Measurements from ENCODE around the gene PPP6R2. TPM values are rescaled to one million over a fixed set of nuclear protein-coding genes. Genes with fewer than 3 reads are reported as not detected.

Gene PPP6R2
- total and polyA plus RNA-seq, 2 of the 8 experiments (the other 6 are each of a cell fraction or from before 2014, with no cell fraction given): 25.0 to 32.2 TPM

DNA sequence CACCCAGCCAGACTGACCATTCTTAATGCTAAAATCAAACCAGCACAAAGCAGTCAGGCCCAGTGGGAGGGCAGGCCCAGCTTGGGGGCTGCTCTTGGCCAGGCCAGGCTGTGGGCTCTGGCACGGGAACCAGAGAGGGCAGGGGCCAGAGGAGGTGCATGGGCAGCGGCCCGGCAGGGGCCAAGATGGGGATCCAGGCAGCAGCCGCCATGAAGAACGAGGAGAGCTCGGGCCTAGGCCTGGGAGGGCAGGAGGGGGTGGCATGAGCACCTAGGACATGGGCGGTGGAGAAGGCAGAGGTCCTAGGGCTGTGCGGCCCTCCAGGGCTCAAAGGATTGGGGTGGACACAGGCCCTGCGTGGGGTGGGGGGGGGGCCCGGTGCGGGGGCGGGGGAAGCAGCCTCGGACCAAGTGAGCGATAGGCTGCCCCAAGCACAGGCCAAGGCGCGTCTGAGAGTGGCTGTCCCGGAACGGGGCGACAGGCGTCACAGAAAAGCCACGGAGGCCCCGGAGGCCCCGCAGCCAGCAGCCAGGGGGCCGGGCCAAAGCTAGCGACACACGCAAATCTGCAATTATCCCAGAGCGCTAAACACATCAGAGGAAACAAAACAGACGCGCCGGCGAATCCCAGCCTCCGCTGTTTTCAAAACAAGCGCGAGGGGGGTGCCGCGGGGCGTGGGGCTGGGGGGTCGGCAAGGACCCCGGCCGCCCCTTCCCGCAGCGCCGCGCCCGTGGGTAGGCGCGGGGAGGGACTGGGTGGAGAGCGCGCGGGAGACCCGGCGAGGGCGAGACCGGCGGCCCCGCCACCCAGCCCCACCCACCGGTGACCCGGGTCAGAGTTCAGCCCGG, 44.0 kb upstream of the PPP6R2 start:
- FAIRE-seq: no peak
- peaks cover 0 to 35% (median 20%) of the 10 kb centered on the region in 4 experiments; a peak in 6 of 7 replicates for H3K4me1 ChIP-seq (replicated peaks in 1 of 4; ENCODE audit: control insufficient read depth in 3 of 4, insufficient read depth in 4 of 4, low read length in 3 of 4)

More for the DNA sequence above, 44.0 kb upstream of the PPP6R2 start:
- TF ChIP-seq SP2 (IDR thresholded peaks at IDR 0.05; ENCODE audit: low read length): no peak
- no peak for TF ChIP-seq HDAC2 (IDR thresholded peaks at IDR 0.05; ENCODE audit: borderline replicate concordance in 1 of 2, low read depth in 2 of 2, low read length in 2 of 2)
- no peak for TF ChIP-seq ASH2L (IDR thresholded peaks at IDR 0.05; ENCODE audit: low read length)
- TF ChIP-seq USF2 (IDR thresholded peaks at IDR 0.05; ENCODE audit: low read length): no peak
- Histone ChIP-seq H3K4me3 (ENCODE audit: extremely low read depth in 1 of 4, insufficient read depth in 2 of 4, low read depth in 3 of 4, low read length in 4 of 4) (peak overlapping the region; percentile 30 to 68 (median 34)), H3K27ac (ENCODE audit: low read depth, low read length) (no peak overlapping the region), H3K9me3 (ENCODE audit: insufficient read depth in 2 of 2, low read depth in 1 of 2, low read length in 1 of 2) (no peaks in the 10 kb centered on the region), H3K79me2 (ENCODE audit: control insufficient read depth in 1 of 2, insufficient read depth in 2 of 2, low read length in 2 of 2) (peaks cover 0 to 32% of the 10 kb centered on the region in 2 experiments; a peak in 3 of 4 replicates), H4K8ac (ENCODE audit: extremely low read depth, insufficient read depth, low read length) (no peak overlapping the region), H3K4me2 (ENCODE audit: insufficient read depth in 1 of 2, low read depth in 2 of 2, low read length in 2 of 2) (peak overlapping the region; percentile 53 to 77), H3K23me2 (ENCODE audit: low read depth, low read length) (peaks cover 9% of the 10 kb centered on the region; the same call in 1 of the 2 replicates), H4K91ac (replicated peaks; ENCODE audit: insufficient read length, low read length) (no peak overlapping the region), H2BK12ac (ENCODE audit: low read depth, low read length) (no peak overlapping the region), H2AFZ (ENCODE audit: low read length) (no peak overlapping the region), H2AK5ac (ENCODE audit: low read depth, low read length) (no peak overlapping the region), H3K4ac (replicated peaks; ENCODE audit: insufficient read length, low read depth, low read length) (no peak overlapping the region), H3K27me3 (replicated peaks in 1 of 4; ENCODE audit: control insufficient read depth in 3 of 4, extremely low read depth in 1 of 4, insufficient read depth in 3 of 4, low read length in 3 of 4) (no peaks in the 10 kb centered on the region; a peak in 2 of 7 replicates), H3K36me3 (ENCODE audit: control insufficient read depth in 2 of 4, insufficient read depth in 4 of 4, low read length in 3 of 4) (no peaks in the 10 kb centered on the region), H3K14ac (ENCODE audit: insufficient read length) (no peak overlapping the region), H3K9ac (replicated peaks in 1 of 4; ENCODE audit: extremely low read depth in 1 of 4, low read depth in 3 of 4, low read length in 3 of 4) (no peak overlapping the region), H3K79me1 (ENCODE audit: low read depth, low read length) (peaks cover 22% of the 10 kb centered on the region), H2BK20ac (ENCODE audit: low read length) (no peak overlapping the region), H2BK120ac (replicated peaks; ENCODE audit: low read depth, low read length) (no peak overlapping the region), H3K56ac (replicated peaks; ENCODE audit: insufficient read length, low read depth, low read length) (no peak overlapping the region), H3K23ac (ENCODE audit: insufficient read length) (no peak overlapping the region), H2BK15ac (ENCODE audit: low read length) (no peak overlapping the region), H4K20me1 (replicated peaks in 1 of 2; ENCODE audit: control insufficient read depth in 1 of 2, insufficient read depth in 2 of 2, low read length in 2 of 2) (peaks cover 16 to 35% of the 10 kb centered on the region in 2 experiments), H4K5ac (ENCODE audit: insufficient read length, low read depth, low read length) (no peak overlapping the region), H3K18ac (ENCODE audit: extremely low read depth, low read length) (no peak overlapping the region), H2BK5ac (ENCODE audit: low read depth, low read length) (no peak overlapping the region)
- DNase-seq (ENCODE audit: low read depth in 1 of 2, low spot score in 2 of 2): no peak
- ChIA-PET CTCF (ENCODE audit: partially characterized antibody) (interaction anchor here (0.6 to 2.6 kb wide), 7 partner anchors 17 to 102 kb away, joined by 3 to 10 read pairs (median 3); no protein-coding TSS in a partner anchor), POLR2A (ENCODE audit: partially characterized antibody) (interaction anchor here (0.6 to 1.5 kb wide), 5 partner anchors 9 to 53 kb away, joined by 3 to 6 read pairs (median 4); no protein-coding TSS in a partner anchor)
- WGBS, 2 experiments (ENCODE audit: extremely low coverage in 1 of 2, insufficient coverage in 1 of 2, insufficient read length in 1 of 2, insufficient replicate concordance in 2 of 2, low coverage in 1 of 2, low lambda C conversion rate in 2 of 2, missing lambda C conversion rate in 1 of 2): 81% methylated on average over 8 of the region's 59 CpGs; no CpG with 5 or more reads in 1 of the 2 experiments
